Testis (tissue), 3 donors: ENCODE data around the gene ELOVL2. TPM values are rescaled to one million over a fixed set of nuclear protein-coding genes. Genes with fewer than 3 reads are reported as not detected.

Source experiments
- DNase-seq: peaks from one replicate; pipeline ENCODE4 v3.0.0-alpha.2; 2019
- H3K27ac ChIP-seq, 2 donors: fragments of 200-600 bp; sonication (generic); one replicate each; pipeline ENCODE4 v1.5.1; 2019
- H3K27me3 ChIP-seq: fragments of 200-600 bp; sonication (generic); one replicate; pipeline ENCODE4 v1.5.1; 2019
- H3K36me3 ChIP-seq: fragments of 200-600 bp; sonication (generic); one replicate; pipeline ENCODE4 v1.5.1; 2017; ENCODE audit warnings: low read depth; ENCODE audit errors: missing control alignments
- H3K4me1 ChIP-seq: fragments of 200-600 bp; sonication (generic); one replicate; pipeline ENCODE4 v1.5.1; 2019
- H3K4me3 ChIP-seq, 2 donors: fragments of 200-600 bp; sonication (generic); one replicate each; pipeline ENCODE4 v1.5.1; 2017 to 2019
- H3K9me3 ChIP-seq: fragments of 200-600 bp; sonication (generic); one replicate; pipeline ENCODE4 v1.5.1; 2017
- CTCF ChIP-seq, 3 experiments: fragments of 450-650 bp in 2 of 3; fragments of 200-600 bp in 1 of 3; sonication (generic) in 1 of 3; IDR thresholded peaks; one replicate each; pipeline ENCODE4 v1.5.1; 2016 to 2019; ENCODE audit warnings: antibody characterized with exemption in 3 of 3, mild to moderate bottlenecking in 2 of 3, moderate library complexity in 1 of 3
- POLR2A ChIP-seq: fragments of 450-650 bp; IDR thresholded peaks from one replicate; pipeline ENCODE4 v1.6.1; 2017; ENCODE audit warnings: antibody characterized with exemption, mild to moderate bottlenecking, moderate library complexity
- WGBS, 2 donors: methylation state at CpG; one replicate each; pipeline ENCODE4 v1.1.5; 2018; 5-methylcytosine and 5-hydroxymethylcytosine counted together
- intact Hi-C: fragments of 100-400 bp; cut with DNase I; formaldehyde crosslinking; loops from one replicate; pipeline ENCODE4 v1.15.1; 2023; ENCODE audit warnings: low total_unique reads
- polyA plus RNA-seq: library from polyadenylated mRNA; stranded (reverse); fragments of 350-450 nt; fragmentation: Illumina TruSeq; extraction: RNeasy Lipid Tissue Mini Kit (QIAGEN cat#74804); gene quantifications from one replicate; pipeline ENCODE4 v1.2.3, GENCODE V29; 2014; ENCODE audit warnings: low read depth, low replicate concordance; ENCODE audit not compliant: insufficient read depth
- total RNA-seq, 2 donors: library from RNA; depleted of rRNA; stranded (reverse); fragments of >200 nt; gene quantifications; one replicate each; pipeline ENCODE4 v1.2.3, GENCODE V29; 2016

Gene ELOVL2
- total and polyA plus RNA-seq, 3 donors from 2014 or later, result 25.0 to 30.7 (median 26.7) TPM

- TF ChIP-seq CTCF (IDR thresholded peaks at IDR 0.05) (no peak), POLR2A (no peak)
- WGBS, 2 donors, result 92% methylated on average over 4 of the region's 4 CpGs
- Histone ChIP-seq H3K27me3 (no peaks in the 10 kb centered on the region), H3K36me3 (no peaks in the 10 kb centered on the region), H3K9me3 (no peaks in the 10 kb centered on the region), H3K27ac (no peak overlapping the region), H3K4me1 (no peaks in the 10 kb centered on the region), H3K4me3 (no peak overlapping the region)
- intact Hi-C loops, result loop anchor here (10.0 kb wide), 1 partner anchor 107 kb away; no protein-coding TSS in a partner anchor
- no peak for DNase-seq
Observed at GRCh38 chr6:11062083-11062482, 18.0 kb upstream of the ELOVL2 start.

- DNase-seq, result no peak
- 92 to 93% methylated on average over 5 of the region's 5 CpGs for WGBS, 2 donors
- Histone ChIP-seq H3K36me3 (no peaks in the 10 kb centered on the region), H3K9me3 (no peaks in the 10 kb centered on the region), H3K27me3 (no peaks in the 10 kb centered on the region), H3K27ac (no peak overlapping the region), H3K4me1 (no peaks in the 10 kb centered on the region), H3K4me3 (no peak overlapping the region)
- intact Hi-C loops, result no loop called here
- TF ChIP-seq POLR2A, result no peak
- TF ChIP-seq CTCF (IDR thresholded peaks at IDR 0.05), result no peak
Observed at GRCh38 chr6:11058406-11058805, 14.3 kb upstream of the ELOVL2 start.

- WGBS, 2 donors, result 86 to 100% methylated on average over 1 of the region's 1 CpG
Observed at GRCh38 chr6:11056871-11057270, 12.8 kb upstream of the ELOVL2 start.

GRCh38 chr6:11055127-11055627 lies 11.1 kb upstream of the ELOVL2 start:
- H3K27me3 ChIP-seq, result no peaks in the 10 kb centered on the region
- no peak for TF ChIP-seq CTCF (IDR thresholded peaks at IDR 0.05)
- TF ChIP-seq POLR2A, result no peak
- H3K4me3 ChIP-seq, result no peak overlapping the region
- H3K36me3 ChIP-seq, result no peaks in the 10 kb centered on the region
- no peaks in the 10 kb centered on the region for H3K9me3 ChIP-seq
- no peaks in the 10 kb centered on the region for H3K4me1 ChIP-seq
- no peak for DNase-seq
- intact Hi-C loops, result no loop called here
- H3K27ac ChIP-seq, result no peak overlapping the region
- 65 to 76% methylated on average over 4 of the region's 4 CpGs for WGBS, 2 donors

More at GRCh38 chr6:11056871-11057270, 12.8 kb upstream of the ELOVL2 start:
- Histone ChIP-seq H3K27me3 (no peaks in the 10 kb centered on the region), H3K27ac (no peak overlapping the region), H3K4me1 (no peaks in the 10 kb centered on the region), H3K4me3 (no peak overlapping the region), H3K9me3 (no peaks in the 10 kb centered on the region), H3K36me3 (no peaks in the 10 kb centered on the region)
- DNase-seq, result no peak
- TF ChIP-seq POLR2A, result no peak
- no peak for TF ChIP-seq CTCF (IDR thresholded peaks at IDR 0.05)
- intact Hi-C loops, result no loop called here

- WGBS, 2 donors, result 92 to 95% methylated on average over 1 of the region's 1 CpG
- Histone ChIP-seq H3K9me3 (no peaks in the 10 kb centered on the region), H3K4me1 (no peaks in the 10 kb centered on the region), H3K36me3 (no peaks in the 10 kb centered on the region), H3K27me3 (no peaks in the 10 kb centered on the region), H3K4me3 (no peak overlapping the region), H3K27ac (no peak overlapping the region)
- no peak for TF ChIP-seq POLR2A
- TF ChIP-seq CTCF (IDR thresholded peaks at IDR 0.05), result no peak
- DNase-seq, result no peak
- intact Hi-C loops, result no loop called here
Observed at GRCh38 chr6:11054722-11055121, 10.6 kb upstream of the ELOVL2 start.
